GM21390 (cell line): Measurements from ENCODE around the gene CRB1.
"Not testable (repeated sequence)": the region's sequence is repeated elsewhere in the genome, so short reads cannot be mapped to it uniquely, and the experiment has no call there.

Source experiments
- ATAC-seq: cut with Tn5 transposase; IDR thresholded peaks from one replicate; pipeline ENCODE4 v1.9.1; 2021; ENCODE audit not compliant: unreplicated experiment

The CRB1 gene

DNA sequence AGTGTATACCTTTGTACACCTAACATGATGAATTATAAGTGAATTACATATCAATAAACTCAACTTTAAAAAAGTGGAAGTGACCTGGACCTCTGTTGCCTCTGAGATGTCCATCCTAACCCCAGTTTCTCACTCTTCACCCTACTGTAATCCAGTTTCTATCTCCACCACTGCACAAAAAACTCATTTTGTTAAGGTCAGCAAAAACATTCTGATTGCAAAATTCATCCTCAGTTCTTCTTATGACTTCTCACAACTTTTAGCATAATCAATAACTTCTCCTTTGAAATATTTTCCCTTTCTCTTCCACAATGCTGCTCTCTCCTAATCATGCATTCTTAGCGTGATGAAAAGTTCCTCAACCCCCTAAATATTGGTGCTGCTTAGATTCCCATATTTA lies 129.8 kb downstream of the CRB1 start:
- ATAC-seq: no peak

DNA sequence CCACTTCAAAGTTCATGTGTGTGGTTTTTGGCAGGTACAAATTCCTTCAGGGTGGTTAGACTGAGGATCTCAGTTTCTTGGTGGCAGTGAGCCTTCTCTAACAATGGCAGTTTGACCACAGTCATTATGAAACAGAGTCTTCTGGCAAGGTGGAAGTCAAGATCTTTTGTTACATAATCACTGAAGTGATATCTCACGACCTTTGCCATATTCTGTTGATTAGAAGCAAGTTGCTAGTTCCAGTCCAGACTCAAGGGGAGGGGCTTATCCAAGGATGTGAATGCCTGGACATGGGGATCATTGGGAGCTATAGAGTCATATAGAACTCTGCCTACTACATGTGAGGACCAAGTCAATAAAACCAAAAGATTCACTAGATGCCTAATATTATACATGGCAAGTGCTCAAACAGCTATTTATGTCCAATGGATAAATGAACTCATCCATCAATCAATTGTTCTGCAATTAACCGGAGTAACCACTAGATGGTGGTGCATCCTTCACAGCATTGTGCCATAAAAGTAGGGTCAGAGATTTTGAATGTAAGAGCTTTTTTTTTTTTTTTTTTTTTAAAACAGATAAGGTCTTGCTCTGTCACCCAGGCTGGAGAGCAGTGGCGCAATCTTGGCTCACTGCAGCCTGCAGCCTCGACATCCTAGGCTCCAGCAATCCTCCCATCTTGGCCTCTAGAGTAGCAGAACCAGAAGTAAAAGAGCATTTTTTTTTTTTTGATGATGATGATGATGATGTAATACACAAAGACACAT lies 131.9 kb downstream of the CRB1 start:
- peak; percentile 87 for ATAC-seq

GRCh38 chr1:197400522-197400902 lies 132.5 kb downstream of the CRB1 start:
- no peak for ATAC-seq

DNA sequence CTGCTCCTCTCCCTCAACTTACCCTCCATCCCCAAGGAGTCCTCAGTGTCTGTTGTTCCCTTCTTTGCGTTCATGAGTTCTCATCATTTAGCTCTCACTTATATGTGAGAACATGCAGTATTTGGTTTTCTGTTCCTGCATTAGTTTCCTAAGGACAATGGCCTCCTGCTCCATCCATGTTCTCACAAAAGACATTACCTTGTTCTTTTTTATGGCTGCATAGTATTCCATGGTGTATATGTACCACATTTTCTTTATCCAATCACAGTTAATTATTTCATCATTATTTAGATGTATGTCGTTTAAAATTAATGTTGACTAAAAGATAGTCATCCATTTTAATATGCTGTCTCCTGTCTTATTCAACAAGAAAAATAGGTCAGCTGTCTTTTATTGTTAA lies 134.1 kb downstream of the CRB1 start:
- no peak for ATAC-seq

DNA sequence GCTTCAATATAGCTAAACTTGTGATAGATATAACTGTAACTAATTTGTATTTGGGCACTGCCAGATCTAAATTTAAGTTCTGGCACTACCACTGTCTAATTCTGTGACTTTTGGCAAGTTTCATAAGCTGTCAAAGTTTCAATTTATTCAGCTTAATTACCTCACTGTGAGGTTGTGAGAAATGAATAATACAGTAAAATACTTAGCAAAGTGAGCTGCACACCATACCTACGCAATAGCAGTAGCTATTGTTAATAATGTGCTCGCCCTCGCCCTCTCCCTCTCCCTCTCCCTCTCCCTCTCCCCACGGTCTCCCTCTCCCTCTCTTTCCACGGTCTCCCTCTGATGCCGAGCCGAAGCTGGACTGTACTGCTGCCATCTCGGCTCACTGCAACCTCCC lies 136.7 kb downstream of the CRB1 start:
- not testable (repeated sequence) for ATAC-seq

- not testable (repeated sequence) for ATAC-seq
Measured at GRCh38 chr1:197405614-197406013, 137.6 kb downstream of the CRB1 start.

- no peak for ATAC-seq
Measured at GRCh38 chr1:197413564-197413963, 145.5 kb downstream of the CRB1 start.

DNA sequence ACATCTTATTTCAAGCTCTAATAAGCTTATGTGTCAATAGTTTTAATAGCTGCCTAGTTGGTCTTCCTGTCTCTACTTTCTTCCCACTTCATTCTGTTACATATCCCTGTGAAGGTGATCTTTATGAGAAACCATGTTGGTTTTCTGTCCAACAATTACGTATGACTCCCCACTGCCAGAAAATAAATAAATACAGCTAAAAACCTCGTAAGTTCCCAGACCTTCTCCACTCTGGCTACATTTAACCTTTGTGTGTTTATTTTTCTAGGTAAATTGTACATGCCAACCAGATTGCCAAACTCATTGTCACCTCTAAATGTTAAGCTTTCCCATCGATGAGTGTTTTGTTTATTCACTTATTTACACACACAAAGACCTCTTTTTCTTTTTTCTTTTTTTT lies 147.2 kb downstream of the CRB1 start:
- ATAC-seq: no peak

GRCh38 chr1:197418693-197419092 lies 150.6 kb downstream of the CRB1 start:
- ATAC-seq: no peak

DNA sequence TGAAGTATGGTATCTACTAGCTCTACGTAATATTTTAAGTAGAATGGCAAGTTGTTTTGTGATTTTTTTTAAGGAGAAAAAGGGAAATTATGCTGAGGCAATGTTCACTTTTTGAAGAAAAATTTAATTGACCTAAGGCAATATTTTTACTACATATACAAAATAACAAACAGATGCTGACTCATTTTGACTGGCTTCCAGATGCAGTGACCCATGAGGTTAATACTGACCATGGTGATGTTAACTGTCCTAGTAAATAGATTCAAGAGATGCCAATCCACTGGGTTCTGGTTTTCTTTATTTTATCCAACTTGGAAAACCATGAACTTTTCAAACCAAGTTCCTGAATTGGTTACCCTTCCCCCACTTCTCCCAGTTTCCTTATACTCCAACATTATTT lies 154.9 kb downstream of the CRB1 start:
- ATAC-seq: no peak

DNA sequence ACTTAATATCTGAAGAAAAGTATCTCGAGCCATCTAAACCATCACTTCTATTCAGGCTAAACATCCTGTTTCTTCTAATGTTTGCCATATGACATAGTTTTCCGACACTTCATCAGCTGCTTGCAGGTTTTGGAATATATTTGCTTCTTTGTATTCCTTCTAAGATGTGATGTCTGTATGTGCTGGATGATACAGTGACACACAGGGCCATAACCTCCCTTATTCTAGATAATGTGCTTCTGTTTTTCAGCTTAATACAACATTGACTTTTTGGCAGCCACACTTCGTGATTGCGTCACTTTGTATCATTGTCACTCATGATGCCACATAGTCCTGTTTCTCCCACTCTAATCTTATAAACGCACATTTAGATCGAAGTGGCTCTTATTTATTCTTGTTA lies 156.3 kb downstream of the CRB1 start:
- ATAC-seq: no peak

- no peak for ATAC-seq
Measured at GRCh38 chr1:197429372-197429771, 161.3 kb downstream of the CRB1 start.

DNA sequence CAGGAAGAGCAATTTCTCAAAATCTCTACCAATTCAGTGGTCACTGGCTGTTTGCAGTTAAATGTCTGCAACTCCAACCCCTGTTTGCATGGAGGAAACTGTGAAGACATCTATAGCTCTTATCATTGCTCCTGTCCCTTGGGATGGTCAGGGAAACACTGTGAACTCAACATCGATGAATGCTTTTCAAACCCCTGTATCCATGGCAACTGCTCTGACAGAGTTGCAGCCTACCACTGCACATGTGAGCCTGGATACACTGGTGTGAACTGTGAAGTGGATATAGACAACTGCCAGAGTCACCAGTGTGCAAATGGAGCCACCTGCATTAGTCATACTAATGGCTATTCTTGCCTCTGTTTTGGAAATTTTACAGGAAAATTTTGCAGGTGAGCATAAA lies 167.2 kb downstream of the CRB1 start:
- no peak for ATAC-seq

- ATAC-seq: no peak
Measured at GRCh38 chr1:197437601-197438000, 169.5 kb downstream of the CRB1 start.

GRCh38 chr1:197438010-197438790 lies 170.1 kb downstream of the CRB1 start:
- no peak for ATAC-seq

- no peak for ATAC-seq
Measured at GRCh38 chr1:197439708-197440280, 171.7 kb downstream of the CRB1 start.

DNA sequence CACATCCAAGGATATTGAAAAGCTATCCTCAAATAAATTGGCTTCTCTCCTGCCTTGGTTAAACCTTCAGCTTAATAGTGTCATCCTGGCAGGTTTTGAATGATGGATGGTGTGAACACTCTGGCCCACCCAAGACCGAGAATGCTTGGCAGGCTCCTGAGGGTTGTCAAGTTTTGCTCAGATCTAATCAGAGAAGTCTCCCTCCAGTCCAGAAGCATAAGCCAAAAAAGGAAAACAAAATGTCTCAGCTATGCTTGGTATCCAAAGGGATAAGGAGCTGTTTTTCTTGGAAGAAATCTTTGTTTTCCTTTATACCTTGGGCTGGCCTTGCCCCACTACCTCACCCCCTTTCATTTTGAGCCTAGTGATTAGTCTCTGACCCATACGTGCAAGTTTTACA lies 172.7 kb downstream of the CRB1 start:
- ATAC-seq: no peak

GRCh38 chr1:197441999-197442414 lies 174.0 kb downstream of the CRB1 start:
- no peak for ATAC-seq

GRCh38 chr1:197444755-197445154 lies 176.7 kb downstream of the CRB1 start:
- no peak for ATAC-seq

- ATAC-seq: no peak
Measured at GRCh38 chr1:197448121-197448779, 180.2 kb downstream of the CRB1 start.

- no peak for ATAC-seq
Measured at GRCh38 chr1:197451381-197451780, 183.3 kb downstream of the CRB1 start.
